Peyer's patch (tissue), 4 donors: Measurements from ENCODE around the gene SH3GLB1. TPM values are rescaled to one million over a fixed set of nuclear protein-coding genes. Genes with fewer than 3 reads are reported as not detected.
A peak's percentile ranks its signal among the peaks of the same experiment; 100 is the strongest.

Experiments used
- DNase-seq, 3 donors: peaks; one replicate each; pipeline ENCODE4 v3.0.0-alpha.2; 2017 to 2019
- H3K27ac ChIP-seq, 4 donors: fragments of 200-600 bp; sonication (generic); one replicate each; pipeline ENCODE4 v1.5.1; 2016 to 2019
- H3K27me3 ChIP-seq, 2 donors: fragments of 200-600 bp; sonication (generic); one replicate each; pipeline ENCODE4 v1.5.1; 2019
- H3K36me3 ChIP-seq, 3 donors: fragments of 200-600 bp; sonication (generic); one replicate each; pipeline ENCODE4 v1.5.1; 2016 to 2019
- H3K4me1 ChIP-seq, 4 donors: fragments of 200-600 bp; sonication (generic); one replicate each; pipeline ENCODE4 v1.5.1; 2016 to 2019
- H3K4me3 ChIP-seq, 4 donors: fragments of 200-600 bp; sonication (generic); 1 replicate in 3 of 4; 2 replicates in 1 of 4; pipeline ENCODE4 v1.5.1; 2016 to 2019; ENCODE audit warnings: mild to moderate bottlenecking in 1 of 4
- H3K9me3 ChIP-seq, 4 donors: fragments of 200-600 bp; sonication (generic); one replicate each; pipeline ENCODE4 v1.5.1; 2016 to 2019; ENCODE audit warnings: mild to moderate bottlenecking in 1 of 4
- POLR2A ChIP-seq, 2 donors: fragments of 450-650 bp; IDR thresholded peaks; one replicate each; pipeline ENCODE4 v1.5.1; 2017; ENCODE audit warnings: antibody characterized with exemption in 2 of 2, mild to moderate bottlenecking in 2 of 2, moderate library complexity in 2 of 2
- total RNA-seq, 4 donors: library from RNA; depleted of rRNA; stranded (reverse); fragments of >200 nt; gene quantifications; one replicate each; pipeline ENCODE4 v1.1.0, GENCODE V29; 2016
- TF ChIP-seq, protein P1 (sequence below), 6 experiments: fragments of 450-650 bp in 4 of 6; fragments of 200-600 bp in 2 of 6; sonication (generic) in 1 of 6; IDR thresholded peaks; one replicate each; pipeline ENCODE4 v1.5.1; 2017 to 2019; ENCODE audit warnings: antibody characterized with exemption in 6 of 6, mild to moderate bottlenecking in 3 of 6, moderate library complexity in 1 of 6

Gene SH3GLB1
- total RNA-seq, 4 donors from 2014 or later: 42.2 to 62.7 (median 45.9) TPM

DNA sequence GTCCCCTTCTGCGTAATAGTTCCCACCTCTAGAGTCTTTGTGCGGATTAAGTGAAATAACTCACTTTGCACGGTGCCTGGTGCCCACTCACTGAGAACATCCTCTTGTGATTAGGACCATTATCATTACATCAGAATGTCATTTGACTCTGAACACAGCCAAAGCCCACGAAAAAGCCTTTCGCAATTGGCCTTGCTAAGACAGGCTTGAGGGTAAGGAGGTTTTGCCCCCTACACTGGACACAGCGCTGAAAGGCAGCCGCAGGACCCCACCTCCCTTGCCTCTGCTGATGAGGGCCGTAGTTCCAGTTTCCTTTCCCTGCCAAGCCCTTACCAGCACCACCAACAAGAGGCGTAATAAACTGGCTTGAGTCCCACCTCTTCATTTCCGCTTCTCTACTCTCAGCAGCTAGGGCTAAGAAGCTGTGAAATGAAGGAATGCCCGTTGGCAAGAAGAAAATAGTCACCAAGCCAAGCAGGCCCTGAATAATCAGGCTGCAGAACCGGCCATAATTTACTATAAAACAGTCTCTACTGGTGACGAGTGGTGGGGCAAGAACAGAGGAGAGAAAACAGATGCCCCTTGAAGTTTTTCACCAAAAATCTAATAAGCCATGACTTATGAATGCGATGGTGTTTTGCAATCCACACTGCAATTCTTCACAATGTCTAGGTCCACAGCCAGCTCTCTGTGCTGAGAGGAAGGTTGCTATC, 53.1 kb downstream of the SH3GLB1 start:
- no peaks in the 10 kb centered on the region for H3K27me3 ChIP-seq
- no peaks in the 10 kb centered on the region for H3K36me3 ChIP-seq
- DNase-seq: no peak
- no peak overlapping the region for H3K27ac ChIP-seq
- TF ChIP-seq, protein P1, sequence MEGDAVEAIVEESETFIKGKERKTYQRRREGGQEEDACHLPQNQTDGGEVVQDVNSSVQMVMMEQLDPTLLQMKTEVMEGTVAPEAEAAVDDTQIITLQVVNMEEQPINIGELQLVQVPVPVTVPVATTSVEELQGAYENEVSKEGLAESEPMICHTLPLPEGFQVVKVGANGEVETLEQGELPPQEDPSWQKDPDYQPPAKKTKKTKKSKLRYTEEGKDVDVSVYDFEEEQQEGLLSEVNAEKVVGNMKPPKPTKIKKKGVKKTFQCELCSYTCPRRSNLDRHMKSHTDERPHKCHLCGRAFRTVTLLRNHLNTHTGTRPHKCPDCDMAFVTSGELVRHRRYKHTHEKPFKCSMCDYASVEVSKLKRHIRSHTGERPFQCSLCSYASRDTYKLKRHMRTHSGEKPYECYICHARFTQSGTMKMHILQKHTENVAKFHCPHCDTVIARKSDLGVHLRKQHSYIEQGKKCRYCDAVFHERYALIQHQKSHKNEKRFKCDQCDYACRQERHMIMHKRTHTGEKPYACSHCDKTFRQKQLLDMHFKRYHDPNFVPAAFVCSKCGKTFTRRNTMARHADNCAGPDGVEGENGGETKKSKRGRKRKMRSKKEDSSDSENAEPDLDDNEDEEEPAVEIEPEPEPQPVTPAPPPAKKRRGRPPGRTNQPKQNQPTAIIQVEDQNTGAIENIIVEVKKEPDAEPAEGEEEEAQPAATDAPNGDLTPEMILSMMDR (IDR thresholded peaks at IDR 0.05): no peak
- TF ChIP-seq POLR2A (IDR thresholded peaks at IDR 0.05): no peak
- no peak overlapping the region for H3K4me3 ChIP-seq
- H3K9me3 ChIP-seq: no peaks in the 10 kb centered on the region
- peaks cover 0 to under 1% (median 0%) of the 10 kb centered on the region in 4 donors for H3K4me1 ChIP-seq

GRCh38 chr1:86758570-86758969, 54.2 kb downstream of the SH3GLB1 start:
- no peaks in the 10 kb centered on the region for H3K9me3 ChIP-seq
- no peaks in the 10 kb centered on the region for H3K27me3 ChIP-seq
- no peak overlapping the region for H3K27ac ChIP-seq
- peaks cover 0 to 2% (median 0%) of the 10 kb centered on the region in 4 donors for H3K4me1 ChIP-seq
- no peaks in the 10 kb centered on the region for H3K36me3 ChIP-seq
- H3K4me3 ChIP-seq: no peak overlapping the region
- DNase-seq: peak in 2 of 3 donors; percentile 62
- TF ChIP-seq POLR2A (IDR thresholded peaks at IDR 0.05): no peak
- TF ChIP-seq, protein P1 (IDR thresholded peaks at IDR 0.05): no peak

GRCh38 chr1:86760199-86760598, 55.8 kb downstream of the SH3GLB1 start:
- no peak overlapping the region for H3K27ac ChIP-seq
- no peaks in the 10 kb centered on the region for H3K9me3 ChIP-seq
- TF ChIP-seq, protein P1 (IDR thresholded peaks at IDR 0.05): no peak
- H3K4me1 ChIP-seq: peaks cover 0 to 2% (median 0%) of the 10 kb centered on the region in 4 donors
- DNase-seq: no peak
- H3K36me3 ChIP-seq: no peaks in the 10 kb centered on the region
- no peak overlapping the region for H3K4me3 ChIP-seq
- H3K27me3 ChIP-seq: no peaks in the 10 kb centered on the region

- H3K4me3 ChIP-seq: no peak overlapping the region
- H3K27me3 ChIP-seq: no peaks in the 10 kb centered on the region
- H3K36me3 ChIP-seq: no peaks in the 10 kb centered on the region
- DNase-seq: no peak
- TF ChIP-seq POLR2A (IDR thresholded peaks at IDR 0.05): no peak
- TF ChIP-seq, protein P1 (IDR thresholded peaks at IDR 0.05): no peak
- H3K9me3 ChIP-seq: no peaks in the 10 kb centered on the region
- H3K4me1 ChIP-seq: peaks cover 0 to 2% (median 0%) of the 10 kb centered on the region in 4 donors
- no peak overlapping the region for H3K27ac ChIP-seq
Observed at GRCh38 chr1:86762336-86762735, 58.0 kb downstream of the SH3GLB1 start.

GRCh38 chr1:86764523-86764922, 60.1 kb downstream of the SH3GLB1 start:
- Histone ChIP-seq H3K27ac (no peak overlapping the region), H3K27me3 (no peaks in the 10 kb centered on the region), H3K9me3 (no peaks in the 10 kb centered on the region), H3K4me3 (no peak overlapping the region), H3K36me3 (no peaks in the 10 kb centered on the region), H3K4me1 (peaks cover 0 to 2% (median 0%) of the 10 kb centered on the region in 4 donors)
- DNase-seq: no peak
- TF ChIP-seq, protein P1 (IDR thresholded peaks at IDR 0.05): no peak
- TF ChIP-seq POLR2A (IDR thresholded peaks at IDR 0.05): no peak
